ENCODE results near the gene HERC5.
A peak's percentile ranks its signal among the peaks of the same experiment; 100 is the strongest.

HERC5 gene

GRCh38 chr4:88522702-88523324 is 65.9 kb downstream of the HERC5 start:
- DNase-seq (ENCODE audit: low spot score): peak; percentile 50

GRCh38 chr4:88523325-88524129 is 66.6 kb downstream of the HERC5 start, which contains the start of gene PYURF:
PYURF (minus strand) TSS chr4:88523776; CDS start chr4:88523700, 76 bp downstream.
- DNase-seq (ENCODE audit: low spot score): peak; percentile 94

- DNase-seq (ENCODE audit: low spot score): no peak
Measured at GRCh38 chr4:88524171-88524570, 67.3 kb downstream of the HERC5 start.

- no peak for DNase-seq (ENCODE audit: low spot score)
Measured at GRCh38 chr4:88526221-88526815, 69.4 kb downstream of the HERC5 start.

GRCh38 chr4:88527787-88528186 is 70.9 kb downstream of the HERC5 start:
- no peak for DNase-seq (ENCODE audit: low spot score)

- DNase-seq (ENCODE audit: low spot score): no peak
Measured at GRCh38 chr4:88528861-88529260, 71.9 kb downstream of the HERC5 start.

- DNase-seq (ENCODE audit: low spot score): no peak
Measured at GRCh38 chr4:88531549-88531948, 74.6 kb downstream of the HERC5 start.

- no peak for DNase-seq (ENCODE audit: low spot score)
Measured at GRCh38 chr4:88533088-88533790, 76.3 kb downstream of the HERC5 start.

GRCh38 chr4:88533937-88534750 is 77.2 kb downstream of the HERC5 start:
- no peak for DNase-seq (ENCODE audit: low spot score)

- no peak for DNase-seq (ENCODE audit: low spot score)
Measured at GRCh38 chr4:88535090-88535755, 78.3 kb downstream of the HERC5 start.

- DNase-seq (ENCODE audit: low spot score): no peak
Measured at GRCh38 chr4:88537709-88538108, 80.8 kb downstream of the HERC5 start.

GRCh38 chr4:88539322-88540068 is 82.6 kb downstream of the HERC5 start:
- DNase-seq (ENCODE audit: low spot score): peak; percentile 69

- DNase-seq (ENCODE audit: low spot score): no peak
Measured at GRCh38 chr4:88549815-88550214, 92.9 kb downstream of the HERC5 start.
